Measurements from ENCODE around the gene NFIX.

The NFIX gene

DNA sequence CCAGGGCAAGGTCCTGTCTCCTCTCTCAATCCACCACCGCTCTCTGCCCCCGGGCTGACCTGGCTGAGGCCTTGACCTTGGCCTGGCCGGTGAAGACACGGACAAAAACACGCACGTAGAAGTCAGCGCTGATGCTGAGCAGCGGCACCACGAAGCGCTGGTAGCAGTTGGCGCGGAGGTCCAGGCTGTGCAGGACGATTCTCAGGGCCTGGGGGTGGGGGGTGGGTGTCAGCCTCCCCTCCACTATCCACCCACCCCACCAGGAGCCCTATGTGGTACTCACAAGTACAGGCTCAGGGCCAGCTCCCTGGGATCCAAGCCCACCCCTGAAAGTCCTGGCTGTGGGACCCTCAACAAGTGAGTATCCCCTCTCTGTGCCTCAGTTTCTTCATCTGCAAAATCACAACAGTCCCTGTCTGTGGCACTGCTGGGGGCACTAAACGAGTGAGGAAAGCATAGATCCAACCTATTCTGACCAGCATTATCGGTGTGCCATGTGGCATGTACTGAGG, 114.9 kb downstream of the NFIX start:
- in situ Hi-C loops (cut with MboI; ENCODE audit: low sequenced_read_pairs, unreplicated experiment), result no loop called here
- DNase-seq (ENCODE audit: low spot score), result no peak

DNA sequence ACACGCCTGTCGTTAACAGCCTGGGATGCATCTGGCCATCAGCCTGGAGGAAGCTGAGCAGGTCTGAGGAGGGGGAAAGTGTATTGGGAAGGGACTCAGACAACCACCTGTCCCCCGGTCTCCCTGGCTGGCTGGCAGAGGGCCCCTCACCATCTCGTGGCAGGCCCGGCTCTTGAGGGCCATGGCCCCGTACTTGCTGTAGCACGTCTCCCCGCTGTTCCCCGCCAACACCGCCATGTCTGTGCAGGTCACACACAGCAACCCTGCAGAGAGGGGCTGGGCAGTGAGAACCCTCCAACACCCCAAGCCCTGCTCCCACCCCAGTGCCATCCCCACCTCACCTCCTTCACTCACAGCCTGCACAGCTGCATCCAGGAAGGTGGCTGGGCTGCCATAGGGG, 117.3 kb downstream of the NFIX start:
- TF ChIP-seq, protein P1, sequence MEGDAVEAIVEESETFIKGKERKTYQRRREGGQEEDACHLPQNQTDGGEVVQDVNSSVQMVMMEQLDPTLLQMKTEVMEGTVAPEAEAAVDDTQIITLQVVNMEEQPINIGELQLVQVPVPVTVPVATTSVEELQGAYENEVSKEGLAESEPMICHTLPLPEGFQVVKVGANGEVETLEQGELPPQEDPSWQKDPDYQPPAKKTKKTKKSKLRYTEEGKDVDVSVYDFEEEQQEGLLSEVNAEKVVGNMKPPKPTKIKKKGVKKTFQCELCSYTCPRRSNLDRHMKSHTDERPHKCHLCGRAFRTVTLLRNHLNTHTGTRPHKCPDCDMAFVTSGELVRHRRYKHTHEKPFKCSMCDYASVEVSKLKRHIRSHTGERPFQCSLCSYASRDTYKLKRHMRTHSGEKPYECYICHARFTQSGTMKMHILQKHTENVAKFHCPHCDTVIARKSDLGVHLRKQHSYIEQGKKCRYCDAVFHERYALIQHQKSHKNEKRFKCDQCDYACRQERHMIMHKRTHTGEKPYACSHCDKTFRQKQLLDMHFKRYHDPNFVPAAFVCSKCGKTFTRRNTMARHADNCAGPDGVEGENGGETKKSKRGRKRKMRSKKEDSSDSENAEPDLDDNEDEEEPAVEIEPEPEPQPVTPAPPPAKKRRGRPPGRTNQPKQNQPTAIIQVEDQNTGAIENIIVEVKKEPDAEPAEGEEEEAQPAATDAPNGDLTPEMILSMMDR (IDR thresholded peaks at IDR 0.05; ENCODE audit: borderline replicate concordance, control extremely low read depth, extremely low read depth, insufficient read depth, missing control alignments), result no peak
- in situ Hi-C loops (cut with MboI; ENCODE audit: low sequenced_read_pairs, unreplicated experiment), result no loop called here
- DNase-seq (ENCODE audit: low spot score), result no peak

More for the DNA sequence above, 114.9 kb downstream of the NFIX start:
- TF ChIP-seq, protein P1 (IDR thresholded peaks at IDR 0.05; ENCODE audit: borderline replicate concordance, control extremely low read depth, extremely low read depth, insufficient read depth, missing control alignments), result no peak

DNA sequence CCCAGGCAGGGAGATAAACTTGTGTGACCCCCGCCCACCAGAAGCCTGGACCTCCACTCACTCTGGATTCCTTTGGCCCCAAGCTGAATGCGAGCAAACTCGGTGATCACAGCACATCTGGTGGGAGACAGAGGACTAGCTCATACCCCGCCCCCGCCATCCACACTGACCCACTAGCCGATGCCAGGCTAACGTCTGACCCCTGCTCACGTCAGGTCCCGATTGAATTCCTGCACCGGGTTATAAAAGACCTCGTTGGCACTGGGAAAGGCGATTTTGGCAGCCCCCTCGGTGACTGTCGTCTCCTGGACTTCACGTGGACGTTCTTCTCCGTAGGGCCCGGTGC, 120.6 kb downstream of the NFIX start:
- TF ChIP-seq, protein P1 (IDR thresholded peaks at IDR 0.05; ENCODE audit: borderline replicate concordance, control extremely low read depth, extremely low read depth, insufficient read depth, missing control alignments), result no peak
- in situ Hi-C loops (cut with MboI; ENCODE audit: low sequenced_read_pairs, unreplicated experiment), result no loop called here
- DNase-seq (ENCODE audit: low spot score), result no peak

DNA sequence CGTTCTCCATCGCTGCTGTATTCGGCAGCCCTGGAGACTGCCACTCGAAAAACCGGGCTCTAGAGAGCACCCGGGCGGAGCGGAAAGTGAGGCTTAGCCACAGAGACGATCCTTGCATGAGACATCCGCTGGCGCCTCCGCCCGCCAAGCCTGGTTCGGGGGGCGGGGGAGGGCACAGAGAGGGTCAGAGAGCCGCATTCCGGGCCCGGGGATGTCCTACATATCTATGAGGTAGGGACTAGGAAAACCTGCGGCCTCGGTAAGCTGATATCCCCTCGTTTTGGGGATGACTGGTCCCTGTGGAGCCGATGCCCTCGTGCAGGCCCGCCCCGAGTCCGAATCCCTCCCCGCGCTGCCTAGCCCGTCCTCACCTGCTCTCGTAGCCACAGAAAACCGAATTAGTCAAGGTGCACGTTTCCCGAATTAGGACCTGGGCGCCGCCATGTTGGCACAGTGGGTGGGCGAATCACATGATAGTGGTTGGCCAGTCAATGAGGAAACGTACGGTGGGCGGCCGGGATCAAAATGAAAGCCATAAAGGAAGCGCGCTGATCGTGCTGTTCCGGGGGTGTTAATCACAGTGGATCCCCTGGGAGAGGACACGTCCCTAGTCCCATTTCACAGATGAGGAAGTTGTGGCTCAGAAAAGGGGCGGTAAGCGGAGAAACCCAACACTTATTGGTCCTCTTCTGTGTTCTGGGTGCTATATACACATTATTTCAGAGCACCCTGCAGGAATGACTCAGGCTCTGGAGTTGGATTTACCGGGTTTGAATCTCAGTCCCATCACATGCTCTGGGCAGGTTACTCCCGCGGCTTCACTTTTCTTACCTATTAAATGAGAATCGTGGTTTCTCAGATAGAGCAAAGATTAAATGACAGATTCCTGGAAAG, 121.3 kb downstream of the NFIX start, which contains the start of gene TRMT1:
TSS of gene TRMT1 (minus strand) at position 459 of the 894 bp plus-strand sequence. CDS start at position 118, 341 bp downstream.
- in situ Hi-C loops (cut with MboI; ENCODE audit: low sequenced_read_pairs, unreplicated experiment), result no loop called here
- TF ChIP-seq, protein P1 (IDR thresholded peaks at IDR 0.05; ENCODE audit: borderline replicate concordance, control extremely low read depth, extremely low read depth, insufficient read depth, missing control alignments), result no peak
- DNase-seq (ENCODE audit: low spot score), result peak; percentile 94

DNA sequence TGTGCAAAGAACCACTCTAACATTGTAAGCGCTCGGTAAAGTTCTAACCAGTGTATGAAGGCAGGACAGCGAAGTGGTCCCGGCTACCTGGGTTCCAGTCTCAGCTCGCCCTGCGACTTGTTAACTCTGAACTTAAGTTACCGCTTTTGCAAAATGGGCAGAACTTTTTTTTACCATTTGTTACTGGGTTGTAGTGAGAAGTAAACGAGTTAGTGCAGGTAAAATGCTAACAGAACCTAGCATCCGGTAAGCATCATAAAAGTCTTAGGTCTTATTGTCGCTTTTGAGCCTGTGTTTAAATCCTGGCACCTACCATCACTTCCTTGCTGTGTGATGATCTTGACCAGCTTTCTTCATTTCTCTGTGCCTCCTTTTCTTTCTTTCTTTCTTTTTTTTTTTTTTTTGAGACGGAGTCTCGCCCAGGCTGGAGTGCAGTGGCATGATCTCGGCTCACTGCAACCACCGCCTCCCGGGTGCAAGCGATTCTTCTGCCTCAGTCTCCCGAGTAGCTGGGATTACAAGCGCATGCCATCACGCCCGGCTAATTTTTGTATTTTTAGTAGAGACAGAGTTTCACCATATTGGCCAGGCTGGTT, 122.0 kb downstream of the NFIX start:
- in situ Hi-C loops (cut with MboI; ENCODE audit: low sequenced_read_pairs, unreplicated experiment), result no loop called here
- no peak for DNase-seq (ENCODE audit: low spot score)
- TF ChIP-seq, protein P1 (IDR thresholded peaks at IDR 0.05; ENCODE audit: borderline replicate concordance, control extremely low read depth, extremely low read depth, insufficient read depth, missing control alignments), result no peak

DNA sequence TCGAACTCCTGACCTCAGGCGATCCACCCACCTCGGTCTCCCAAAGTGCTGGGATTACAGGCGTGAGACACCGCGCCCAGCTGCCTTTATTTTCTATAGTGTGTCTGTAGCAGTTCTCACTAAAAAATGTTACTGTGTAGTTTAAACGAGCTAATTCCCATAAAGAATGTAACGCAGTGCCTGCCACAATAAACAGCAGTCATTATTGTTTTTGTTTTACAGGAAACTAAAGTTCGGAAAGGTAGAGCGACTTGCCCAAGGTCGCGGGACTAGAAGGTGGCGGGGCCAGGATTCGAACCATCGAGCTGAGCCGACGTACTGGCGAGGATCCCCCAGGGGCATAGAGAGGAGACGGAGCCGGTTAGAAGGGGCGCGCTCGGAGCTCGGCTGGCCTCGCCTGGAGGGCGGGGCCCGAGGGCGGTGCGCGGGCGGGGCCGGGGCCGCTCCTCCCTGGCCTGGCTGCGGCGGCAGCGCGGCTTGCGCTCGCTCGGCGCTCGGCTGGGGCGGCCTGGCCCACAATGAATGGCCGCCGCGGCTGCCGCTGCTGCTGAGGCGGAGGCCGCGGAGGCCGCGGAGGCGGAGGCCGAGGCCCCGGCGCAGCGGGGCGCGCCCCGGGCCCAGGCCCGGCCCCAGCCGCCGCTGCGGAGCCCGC, 122.6 kb downstream of the NFIX start, which contains the start of gene NACC1:
TSS of gene NACC1 (plus strand) at position 493 of the 652 bp plus-strand sequence. CDS start 16,944 bp downstream, outside the sequence.
- in situ Hi-C loops (cut with MboI; ENCODE audit: low sequenced_read_pairs, unreplicated experiment), result no loop called here
- DNase-seq (ENCODE audit: low spot score), result peak; percentile 99
- TF ChIP-seq, protein P1 (IDR thresholded peaks at IDR 0.05; ENCODE audit: borderline replicate concordance, control extremely low read depth, extremely low read depth, insufficient read depth, missing control alignments), result no peak
